Left renal cortex interstitium (tissue), 4 donors: ENCODE measurements around the gene ERICH4. TPM values are rescaled to one million over a fixed set of nuclear protein-coding genes. Genes with fewer than 3 reads are reported as not detected.
"Not testable (repeated sequence)": the region's sequence is repeated elsewhere in the genome, so short reads cannot be mapped to it uniquely, and the experiment has no call there.

Experiments used
- DNase-seq, 4 donors: peaks; one replicate each; pipeline ENCODE4 v3.0.0-alpha.2; 2013; ENCODE audit warnings: low read depth in 4 of 4, low spot score in 2 of 4, missing footprints in 1 of 4
- polyA plus RNA-seq, 4 donors: library from polyadenylated mRNA; unstranded; fragments of 120-200 nt; gene quantifications; one replicate each; pipeline ENCODE4 v1.2.1, GENCODE V29; 2013; ENCODE audit not compliant: insufficient read length in 4 of 4

Gene ERICH4
- polyA plus RNA-seq, 4 donors, result 1.4 to 6.8 (median 5.6) TPM

- not testable (repeated sequence) for DNase-seq
Observed at GRCh38 chr19:41463257-41464256, 20.6 kb downstream of the ERICH4 start.

- no peak for DNase-seq
Observed at GRCh38 chr19:41476583-41476982, 33.6 kb downstream of the ERICH4 start.

- DNase-seq, result no peak
Observed at GRCh38 chr19:41478171-41478570, 35.2 kb downstream of the ERICH4 start.

DNA sequence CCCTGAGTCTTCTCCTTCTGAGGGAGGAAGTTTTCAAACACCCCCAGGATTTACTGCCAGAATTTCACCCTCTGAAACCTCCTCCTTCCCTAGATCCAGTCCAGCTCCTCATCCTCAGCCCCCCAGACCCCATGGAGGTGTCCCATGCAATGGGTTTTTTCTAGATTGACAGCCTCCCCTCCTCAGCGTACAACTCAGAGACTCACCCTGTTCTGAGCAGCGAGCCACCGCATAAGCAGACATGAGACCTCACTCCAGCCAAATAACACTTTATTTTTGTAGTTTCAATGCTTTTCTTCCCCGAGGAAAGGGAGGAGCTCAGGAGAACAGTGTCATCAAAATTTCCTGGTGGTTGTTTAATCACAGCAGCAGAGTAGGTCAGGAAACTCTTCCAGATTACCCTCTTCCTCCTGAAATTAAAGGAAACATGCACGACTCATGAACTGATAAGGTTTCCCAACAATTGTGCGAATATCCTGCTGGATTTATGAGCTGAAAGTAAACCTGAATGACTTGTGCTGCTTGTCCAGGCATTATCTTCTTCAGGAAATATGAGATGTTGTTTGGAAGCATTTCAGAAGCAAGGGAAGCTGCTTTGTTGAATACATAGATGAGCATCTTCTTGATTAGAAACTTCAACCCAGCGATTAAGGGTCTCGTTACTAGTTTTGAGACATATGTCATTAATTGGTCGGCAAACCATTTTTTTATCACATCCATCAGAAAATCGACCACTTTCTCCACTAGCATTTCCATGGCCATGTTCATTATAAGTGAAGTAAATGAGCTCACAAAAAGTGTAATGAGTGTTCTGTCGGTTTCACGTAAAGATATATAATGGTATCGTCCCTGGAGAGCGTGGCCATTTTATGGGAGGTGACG lies 36.2 kb downstream of the ERICH4 start:
- no peak for DNase-seq

DNA sequence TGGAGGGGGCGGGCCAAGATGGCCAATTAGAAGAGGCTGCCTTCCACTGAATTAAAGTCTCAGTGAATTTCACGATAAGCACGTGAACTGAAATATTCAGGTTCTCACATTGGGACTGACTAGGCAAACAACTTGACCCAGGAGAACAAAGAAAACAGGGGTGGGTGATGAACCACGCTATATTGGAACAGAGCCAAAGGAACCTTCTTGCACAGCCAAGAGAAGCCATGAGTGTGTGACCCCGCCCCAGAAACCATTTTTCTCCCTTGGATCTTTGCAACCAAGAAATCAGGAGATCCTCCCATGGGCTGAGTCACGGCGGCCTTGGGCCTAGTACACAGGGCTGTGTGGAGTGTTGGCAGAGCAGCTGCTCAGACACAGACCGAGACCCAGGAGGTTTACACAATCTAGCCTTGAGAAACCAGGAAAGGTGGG lies 36.8 kb downstream of the ERICH4 start:
- no peak for DNase-seq

DNA sequence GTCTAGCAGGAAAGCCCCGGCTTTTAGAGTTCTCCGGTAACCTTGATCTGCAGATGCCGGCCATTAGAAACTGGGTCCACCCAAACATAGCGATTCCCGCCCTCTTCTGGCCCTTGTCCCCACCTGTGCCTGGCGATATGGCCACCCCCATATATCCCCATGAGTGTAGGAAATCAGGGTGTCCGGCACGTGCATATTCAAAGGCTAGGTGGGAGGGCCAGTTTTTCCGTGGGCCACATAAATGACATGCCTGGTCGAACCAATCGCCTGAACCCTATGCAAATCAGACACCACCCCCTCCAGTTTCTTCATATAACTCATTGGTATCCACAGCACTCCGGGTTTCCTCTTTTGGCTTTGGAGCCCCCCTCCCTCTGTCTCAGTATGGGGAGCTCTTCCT lies 37.4 kb downstream of the ERICH4 start:
- DNase-seq, result no peak

DNA sequence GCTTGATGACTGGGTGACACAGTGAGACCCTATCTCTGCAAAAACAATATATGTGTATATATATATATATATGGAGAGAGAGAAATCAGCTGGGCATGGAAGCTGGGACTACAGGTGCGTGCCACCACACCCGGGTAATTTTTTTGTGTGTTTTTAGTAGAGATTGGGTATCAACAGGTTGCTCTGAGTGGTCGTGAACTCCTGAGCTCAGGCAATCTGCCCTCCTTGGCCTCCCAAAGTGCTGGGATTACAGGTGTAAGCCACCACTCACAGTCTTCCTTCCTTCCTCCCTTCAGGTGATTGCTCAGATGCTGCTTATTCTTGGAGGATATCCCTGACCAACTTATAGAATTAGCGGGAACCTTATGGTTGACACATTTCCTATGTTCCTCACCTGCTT lies 41.9 kb downstream of the ERICH4 start:
- no peak for DNase-seq

DNA sequence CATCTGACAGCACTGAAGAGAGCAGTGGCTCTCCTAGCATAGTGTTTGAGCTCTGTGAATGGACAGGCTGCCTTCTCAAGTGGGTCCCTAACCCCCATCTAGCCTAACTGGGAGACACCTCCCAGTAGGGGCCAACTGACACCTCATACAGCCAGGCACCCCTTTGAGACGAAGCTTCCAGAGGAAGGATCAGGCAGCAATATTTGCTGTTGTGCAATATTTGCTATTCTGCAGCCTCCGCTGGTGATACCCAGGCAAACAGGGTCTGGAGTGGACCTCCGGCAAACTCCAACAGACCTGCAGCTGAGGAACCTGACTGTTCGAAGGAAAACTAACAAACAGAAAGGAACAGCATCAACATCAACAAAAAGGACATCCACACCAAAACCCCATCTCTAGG lies 44.0 kb downstream of the ERICH4 start:
- not testable (repeated sequence) for DNase-seq

- DNase-seq, result no peak
Observed at GRCh38 chr19:41492843-41493242, 49.9 kb downstream of the ERICH4 start.

Other genes with a start within 250 kb of the ERICH4 start
- under 1 TPM; 0.32 to 0.52 (median 0.41) TPM for gene CYP2S1, start 249.9 kb upstream of the ERICH4 start, polyA plus RNA-seq
- gene AXL, start 223.9 kb upstream of the ERICH4 start, polyA plus RNA-seq, result 10 to 100 TPM; 31.7 to 34.1 (median 32.0) TPM
- 100 to 1,000 TPM; 192 to 227 (median 205) TPM for gene HNRNPUL1, start 178.8 kb upstream of the ERICH4 start, polyA plus RNA-seq
- 10 to 100 TPM; 30.8 to 40.1 (median 34.1) TPM for gene CCDC97, start 133.0 kb upstream of the ERICH4 start, polyA plus RNA-seq
- gene TGFB1, start 89.2 kb upstream of the ERICH4 start, polyA plus RNA-seq, result 10 to 100 TPM; 25.6 to 33.4 (median 30.1) TPM
- 10 to 100 TPM in 1 of 4 donors, 1 to 10 TPM in 3; 6.7 to 11.4 (median 9.1) TPM for gene B9D2, start 79.0 kb upstream of the ERICH4 start, polyA plus RNA-seq
- gene TMEM91, start 66.6 kb upstream of the ERICH4 start, polyA plus RNA-seq, result 10 to 100 TPM in 3 of 4 donors, 1 to 10 TPM in 1; 7.7 to 30.2 (median 18.2) TPM
- gene EXOSC5, start 45.8 kb upstream of the ERICH4 start, polyA plus RNA-seq, result 10 to 100 TPM; 16.1 to 23.4 (median 19.3) TPM
- 10 to 100 TPM; 32.9 to 60.7 (median 48.0) TPM for gene BCKDHA, start 45.3 kb upstream of the ERICH4 start, polyA plus RNA-seq
- 1 to 10 TPM; 2.9 to 6.7 (median 4.6) TPM for gene B3GNT8, start 15.8 kb upstream of the ERICH4 start, polyA plus RNA-seq
- 10 to 100 TPM; 55.6 to 66.6 (median 62.1) TPM for gene DMAC2, start 3.2 kb upstream of the ERICH4 start, polyA plus RNA-seq
- gene CEACAM21, start 133.0 kb downstream of the ERICH4 start, polyA plus RNA-seq, result 1 to 10 TPM; 1.1 to 2.1 (median 1.4) TPM
- gene CEACAM4, start 183.9 kb downstream of the ERICH4 start, polyA plus RNA-seq, result under 1 TPM in 3 of 4 donors, not detected in 1; 0.11 to 0.22 (median 0.14) TPM
- not detected for gene CEACAM7, start 245.1 kb downstream of the ERICH4 start, polyA plus RNA-seq